Measurements from ENCODE around the gene SLC22A3.

The SLC22A3 gene

DNA sequence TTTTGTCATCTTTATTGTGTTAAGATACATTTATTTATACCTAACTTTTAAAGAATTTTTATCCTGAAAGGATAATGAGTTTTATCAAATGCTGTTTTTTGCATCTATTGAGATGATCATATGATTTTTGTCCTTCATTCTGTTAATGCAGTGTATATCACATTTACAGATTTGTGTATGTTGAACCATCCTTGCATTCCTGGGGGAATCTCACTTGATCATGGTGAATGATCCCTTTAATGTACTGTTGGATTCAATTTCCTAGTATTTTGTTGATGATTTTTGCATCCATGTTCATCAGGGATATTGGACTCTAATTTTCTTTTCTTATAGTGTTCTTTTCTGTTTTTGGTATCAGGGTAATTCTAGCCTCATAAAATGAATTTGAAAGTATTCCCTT lies 38.5 kb upstream of the SLC22A3 start:
- no peaks in the 10 kb centered on the region for H3K36me3 ChIP-seq (ENCODE audit: control insufficient read depth, low read length)
- no peaks in the 10 kb centered on the region for H4K20me1 ChIP-seq (ENCODE audit: control insufficient read depth, insufficient read depth, low read depth, low read length)
- H3K27ac ChIP-seq (ENCODE audit: low read depth, low read length) = no peak overlapping the region
- no peaks in the 10 kb centered on the region for H3K9me2 ChIP-seq (replicated peaks; ENCODE audit: control insufficient read depth, low read length)
- TF ChIP-seq, protein P1, sequence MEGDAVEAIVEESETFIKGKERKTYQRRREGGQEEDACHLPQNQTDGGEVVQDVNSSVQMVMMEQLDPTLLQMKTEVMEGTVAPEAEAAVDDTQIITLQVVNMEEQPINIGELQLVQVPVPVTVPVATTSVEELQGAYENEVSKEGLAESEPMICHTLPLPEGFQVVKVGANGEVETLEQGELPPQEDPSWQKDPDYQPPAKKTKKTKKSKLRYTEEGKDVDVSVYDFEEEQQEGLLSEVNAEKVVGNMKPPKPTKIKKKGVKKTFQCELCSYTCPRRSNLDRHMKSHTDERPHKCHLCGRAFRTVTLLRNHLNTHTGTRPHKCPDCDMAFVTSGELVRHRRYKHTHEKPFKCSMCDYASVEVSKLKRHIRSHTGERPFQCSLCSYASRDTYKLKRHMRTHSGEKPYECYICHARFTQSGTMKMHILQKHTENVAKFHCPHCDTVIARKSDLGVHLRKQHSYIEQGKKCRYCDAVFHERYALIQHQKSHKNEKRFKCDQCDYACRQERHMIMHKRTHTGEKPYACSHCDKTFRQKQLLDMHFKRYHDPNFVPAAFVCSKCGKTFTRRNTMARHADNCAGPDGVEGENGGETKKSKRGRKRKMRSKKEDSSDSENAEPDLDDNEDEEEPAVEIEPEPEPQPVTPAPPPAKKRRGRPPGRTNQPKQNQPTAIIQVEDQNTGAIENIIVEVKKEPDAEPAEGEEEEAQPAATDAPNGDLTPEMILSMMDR (IDR thresholded peaks at IDR 0.05; ENCODE audit: low read depth, low read length, poor library complexity, severe bottlenecking) = no peak
- TF ChIP-seq EZH2phosphoT487 (IDR thresholded peaks at IDR 0.05; ENCODE audit: borderline replicate concordance, low read length) = no peak
- H3K4me3 ChIP-seq (ENCODE audit: low read length) = no peak overlapping the region
- no peaks in the 10 kb centered on the region for H3K79me2 ChIP-seq (ENCODE audit: control insufficient read depth, low read length)
- H3K4me1 ChIP-seq (ENCODE audit: control insufficient read depth, low read length) = no peaks in the 10 kb centered on the region
- no peaks in the 10 kb centered on the region for H3K27me3 ChIP-seq (ENCODE audit: control insufficient read depth, low read length)
- H3K9me3 ChIP-seq (ENCODE audit: control insufficient read depth, insufficient read depth, low read length) = peaks cover 4% of the 10 kb centered on the region; the same call in 1 of the 2 replicates
- H3F3A ChIP-seq (ENCODE audit: control insufficient read depth, insufficient read depth) = no peaks in the 10 kb centered on the region
- H3K4me2 ChIP-seq (ENCODE audit: low read length) = no peak overlapping the region

DNA sequence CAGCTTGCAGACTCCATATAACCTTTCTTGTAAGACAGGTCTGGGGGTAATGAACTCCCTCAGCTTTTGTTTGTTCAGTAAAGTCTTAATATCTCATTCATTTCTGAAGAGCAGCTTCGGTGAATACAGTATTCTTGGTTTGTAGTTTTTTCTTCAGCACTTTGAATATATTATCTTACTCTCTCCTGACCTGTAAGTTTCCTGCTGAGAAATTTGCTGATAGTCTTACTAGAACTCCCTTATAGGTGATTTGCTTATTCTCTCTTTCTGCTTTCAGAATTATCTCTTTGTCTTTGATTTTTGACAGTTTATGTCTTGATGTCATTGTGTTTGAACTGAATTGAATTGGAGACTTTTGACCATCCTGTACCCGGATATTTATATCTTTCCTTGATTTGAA lies 35.3 kb upstream of the SLC22A3 start:
- Histone ChIP-seq H3K27me3 (ENCODE audit: control insufficient read depth, low read length) (no peaks in the 10 kb centered on the region), H3K27ac (ENCODE audit: low read depth, low read length) (no peak overlapping the region), H4K20me1 (ENCODE audit: control insufficient read depth, insufficient read depth, low read depth, low read length) (no peaks in the 10 kb centered on the region), H3K9me3 (ENCODE audit: control insufficient read depth, insufficient read depth, low read length) (peaks cover 4% of the 10 kb centered on the region; the same call in 1 of the 2 replicates), H3F3A (ENCODE audit: control insufficient read depth, insufficient read depth) (no peaks in the 10 kb centered on the region), H3K4me3 (ENCODE audit: low read length) (no peak overlapping the region), H3K4me1 (ENCODE audit: control insufficient read depth, low read length) (no peaks in the 10 kb centered on the region), H3K36me3 (ENCODE audit: control insufficient read depth, low read length) (no peaks in the 10 kb centered on the region), H3K79me2 (ENCODE audit: control insufficient read depth, low read length) (no peaks in the 10 kb centered on the region), H3K4me2 (ENCODE audit: low read length) (no peak overlapping the region), H3K9me2 (replicated peaks; ENCODE audit: control insufficient read depth, low read length) (no peaks in the 10 kb centered on the region)
- TF ChIP-seq EZH2phosphoT487 (IDR thresholded peaks at IDR 0.05; ENCODE audit: borderline replicate concordance, low read length) = no peak
- TF ChIP-seq, protein P1 (IDR thresholded peaks at IDR 0.05; ENCODE audit: low read depth, low read length, poor library complexity, severe bottlenecking) = no peak

DNA sequence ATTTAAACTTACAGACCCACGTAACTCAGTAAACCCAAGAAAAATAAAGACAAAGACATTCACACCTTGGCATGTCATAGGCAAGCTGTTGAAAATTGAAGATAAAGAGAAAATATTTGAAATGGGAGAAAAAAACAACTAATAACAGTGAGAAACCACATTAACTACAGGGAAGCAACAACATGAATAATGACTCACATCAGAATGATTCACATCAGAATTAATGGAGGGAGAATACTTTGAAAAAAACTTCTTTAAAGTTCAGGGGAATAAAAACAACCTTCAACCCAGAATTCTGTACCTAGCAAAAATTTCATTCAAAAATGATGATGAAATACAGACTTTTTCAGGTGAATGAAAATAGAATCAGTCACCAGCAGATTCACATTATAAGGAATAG lies 32.9 kb upstream of the SLC22A3 start:
- no peaks in the 10 kb centered on the region; the same call in 1 of the 2 replicates for H3K9me3 ChIP-seq (ENCODE audit: control insufficient read depth, insufficient read depth, low read length)
- H3K79me2 ChIP-seq (ENCODE audit: control insufficient read depth, low read length) = no peaks in the 10 kb centered on the region
- no peak overlapping the region for H3K27ac ChIP-seq (ENCODE audit: low read depth, low read length)
- H3K4me2 ChIP-seq (ENCODE audit: low read length) = no peak overlapping the region
- H3K9me2 ChIP-seq (replicated peaks; ENCODE audit: control insufficient read depth, low read length) = no peaks in the 10 kb centered on the region
- H3K4me3 ChIP-seq (ENCODE audit: low read length) = no peak overlapping the region
- no peaks in the 10 kb centered on the region for H3K4me1 ChIP-seq (ENCODE audit: control insufficient read depth, low read length)
- TF ChIP-seq EZH2phosphoT487 (IDR thresholded peaks at IDR 0.05; ENCODE audit: borderline replicate concordance, low read length) = no peak
- TF ChIP-seq, protein P1 (IDR thresholded peaks at IDR 0.05; ENCODE audit: low read depth, low read length, poor library complexity, severe bottlenecking) = no peak
- no peaks in the 10 kb centered on the region for H3F3A ChIP-seq (ENCODE audit: control insufficient read depth, insufficient read depth)
- no peaks in the 10 kb centered on the region for H4K20me1 ChIP-seq (ENCODE audit: control insufficient read depth, insufficient read depth, low read depth, low read length)
- H3K36me3 ChIP-seq (ENCODE audit: control insufficient read depth, low read length) = no peaks in the 10 kb centered on the region
- H3K27me3 ChIP-seq (ENCODE audit: control insufficient read depth, low read length) = no peaks in the 10 kb centered on the region
